Measurements from ENCODE around the gene PPFIA1.
"Not testable (repeated sequence)": the region's sequence is repeated elsewhere in the genome, so short reads cannot be mapped to it uniquely, and the experiment has no call there.

The PPFIA1 gene

GRCh38 chr11:70252844-70253243, 17.6 kb upstream of the PPFIA1 start:
- DNase-seq = no peak

GRCh38 chr11:70255477-70256116, 14.9 kb upstream of the PPFIA1 start:
- DNase-seq = no peak

DNA sequence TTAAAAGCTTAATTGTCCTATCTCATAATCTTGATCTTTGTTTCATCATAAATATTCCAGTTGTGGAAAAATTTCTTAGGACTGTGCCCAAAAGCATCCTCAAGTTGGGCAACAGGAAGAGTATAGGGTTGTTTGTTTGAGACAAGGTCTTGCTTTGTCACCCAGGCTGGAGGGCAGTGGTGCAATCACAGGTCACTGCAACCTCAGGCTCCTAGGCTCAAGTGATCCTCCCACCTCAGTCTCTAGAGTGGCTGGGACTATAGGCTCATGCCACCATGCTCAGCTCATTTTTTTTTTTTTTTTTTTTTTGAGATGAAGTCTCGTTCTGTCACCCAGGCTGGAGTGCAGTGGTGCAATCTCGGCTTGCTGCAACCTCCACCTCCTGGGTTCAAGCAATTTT, 11.4 kb upstream of the PPFIA1 start:
- not testable (repeated sequence) for DNase-seq

- DNase-seq = peak; percentile 78 to 85 (median 79)
Measured at GRCh38 chr11:70262951-70263350, 7.5 kb upstream of the PPFIA1 start.

- DNase-seq = no peak
Measured at GRCh38 chr11:70263363-70263762, 7.1 kb upstream of the PPFIA1 start.

DNA sequence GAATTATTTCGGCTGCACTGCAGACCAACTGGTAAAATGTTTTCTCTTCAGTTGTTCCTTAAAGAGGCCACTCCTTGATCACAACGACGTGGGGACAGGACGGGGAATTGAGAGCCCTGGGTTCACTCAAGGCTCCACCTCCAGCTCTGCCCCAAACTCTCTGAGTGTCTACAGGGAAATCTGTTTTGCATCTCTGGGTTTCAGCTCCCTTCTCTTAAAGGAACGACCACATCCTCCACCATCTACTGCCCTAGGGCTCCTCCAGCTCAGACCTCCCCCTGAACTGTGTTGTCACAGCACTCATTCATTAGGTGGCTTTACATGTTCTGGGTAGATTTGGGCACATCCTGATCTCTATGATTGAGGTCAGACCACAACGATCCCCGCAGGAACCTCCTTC, 5.1 kb upstream of the PPFIA1 start:
- DNase-seq = no peak

DNA sequence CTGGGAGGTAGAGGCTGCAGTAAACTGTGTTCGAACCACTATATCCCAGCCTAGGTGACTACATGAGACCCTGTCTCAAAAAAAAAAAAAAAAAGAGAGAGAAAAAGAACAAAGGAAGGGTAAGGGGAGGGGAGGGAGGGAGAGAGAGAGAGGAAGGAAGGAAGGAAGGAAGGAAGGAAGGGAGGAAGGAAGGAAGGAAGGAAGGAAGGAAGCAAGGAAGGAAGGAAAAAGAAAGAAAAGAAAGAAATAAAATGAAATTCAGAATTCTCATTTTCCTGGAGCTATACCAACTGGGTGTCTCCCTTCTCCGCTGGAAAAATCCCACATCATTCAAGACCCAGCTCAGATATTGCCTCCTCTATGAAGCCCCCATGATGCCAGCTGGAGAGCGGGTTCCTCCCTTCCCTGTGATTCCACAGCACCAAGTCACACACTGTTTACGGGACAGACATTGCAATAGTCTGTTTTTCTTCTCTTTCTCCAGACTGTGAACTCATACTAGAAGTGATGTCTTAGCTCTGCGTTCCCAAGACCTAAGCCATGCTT, 3.0 kb upstream of the PPFIA1 start:
- no peak for DNase-seq

DNA sequence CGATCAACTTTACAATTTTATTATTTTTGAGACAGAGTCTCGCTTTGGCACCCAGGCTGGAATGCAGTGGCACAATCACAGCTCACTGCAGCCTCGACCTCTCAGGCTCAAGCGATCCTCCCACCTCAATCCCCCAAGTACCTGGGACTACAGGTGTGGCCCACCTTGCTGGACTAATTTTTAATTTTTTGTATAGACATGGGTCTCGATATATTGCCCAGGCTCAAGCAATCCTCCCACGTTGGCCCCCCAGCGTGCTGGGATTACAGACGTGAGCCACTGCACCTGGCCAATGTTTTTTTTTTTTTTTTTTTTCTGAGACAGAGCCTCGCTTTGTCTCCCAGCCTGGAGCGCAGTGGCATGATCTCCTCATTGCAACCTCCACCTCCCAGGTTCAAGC, 2.0 kb upstream of the PPFIA1 start:
- no peak for DNase-seq

DNA sequence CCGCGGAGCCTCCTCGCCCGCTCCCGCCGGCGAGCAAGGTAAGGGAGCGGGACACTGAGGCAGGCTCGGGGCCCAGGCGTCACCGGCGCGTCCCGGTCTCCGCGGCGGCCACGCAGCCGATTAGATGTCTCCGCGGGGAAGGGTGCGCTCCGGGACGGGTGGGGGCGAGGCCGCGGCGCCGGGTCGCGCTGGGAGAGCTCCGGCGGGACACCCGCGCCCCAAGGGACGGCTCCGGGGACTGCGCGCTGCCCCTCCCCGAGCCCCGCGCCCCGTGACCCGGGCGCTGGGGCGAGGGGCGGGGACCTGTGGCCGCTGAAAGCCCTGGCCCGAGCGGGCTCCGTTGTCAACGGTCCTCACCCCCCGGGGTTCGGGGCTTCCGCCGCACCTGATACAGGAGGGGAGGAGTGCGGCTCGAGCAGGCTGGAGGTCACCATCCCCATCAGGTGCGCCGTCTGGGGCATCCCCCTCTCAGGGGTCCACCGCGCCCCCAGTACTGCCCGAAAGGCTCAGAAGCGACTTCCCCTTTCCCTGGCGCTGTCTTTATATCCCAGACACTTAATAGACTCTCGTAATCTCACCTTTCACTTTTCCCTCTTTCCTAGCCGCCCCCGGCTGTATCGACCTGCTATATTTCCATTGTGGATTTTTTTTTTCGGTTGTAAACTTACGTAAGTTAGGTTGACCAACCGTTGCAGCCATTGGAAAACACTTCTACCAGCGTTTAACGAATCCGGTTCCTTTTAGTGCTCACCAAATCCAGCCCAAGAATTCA, 573 bp downstream of the PPFIA1 start:
- DNase-seq = peak; percentile 54 to 85 (median 66)

DNA sequence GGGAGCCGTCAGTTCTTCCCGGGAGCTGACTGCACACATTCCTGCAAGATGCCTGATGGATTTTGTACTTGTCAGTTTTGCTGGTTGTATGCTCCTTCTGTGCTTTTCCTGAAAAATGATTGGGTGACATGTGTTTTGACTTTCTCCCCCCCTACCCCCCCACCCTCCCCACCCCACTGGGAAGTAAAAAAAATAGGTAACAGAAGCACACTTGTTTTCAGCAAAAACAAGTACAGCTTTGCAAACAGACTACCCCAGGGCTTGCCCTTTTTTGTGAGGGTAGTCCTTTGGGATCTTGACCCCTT, 1.1 kb downstream of the PPFIA1 start:
- DNase-seq = no peak

GRCh38 chr11:70272009-70272408, 1.5 kb downstream of the PPFIA1 start:
- no peak for DNase-seq

- DNase-seq = no peak
Measured at GRCh38 chr11:70278994-70279393, 8.5 kb downstream of the PPFIA1 start.

DNA sequence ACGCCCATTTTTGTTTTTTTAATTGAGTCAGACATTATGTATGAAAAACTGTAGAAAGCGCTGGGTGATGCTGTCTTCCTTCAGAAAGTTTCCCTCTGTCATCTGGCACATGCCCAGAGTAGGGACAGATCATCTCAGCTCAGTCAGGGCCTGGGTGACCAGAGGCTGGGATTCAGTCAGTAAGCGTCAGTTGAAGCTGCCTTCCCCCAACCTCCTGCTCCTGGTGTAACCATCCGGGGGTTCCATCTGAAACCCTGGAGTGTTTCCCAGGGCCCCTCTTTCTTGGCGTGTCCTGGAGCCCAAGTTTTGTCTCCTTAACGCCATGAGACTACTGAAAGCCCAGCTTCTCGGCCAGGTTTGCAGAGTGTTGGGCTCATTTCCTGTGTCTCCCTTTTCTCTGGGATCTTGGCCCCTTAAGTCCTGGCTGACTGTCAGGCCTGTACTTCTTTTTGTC, 10.7 kb downstream of the PPFIA1 start:
- DNase-seq = no peak

DNA sequence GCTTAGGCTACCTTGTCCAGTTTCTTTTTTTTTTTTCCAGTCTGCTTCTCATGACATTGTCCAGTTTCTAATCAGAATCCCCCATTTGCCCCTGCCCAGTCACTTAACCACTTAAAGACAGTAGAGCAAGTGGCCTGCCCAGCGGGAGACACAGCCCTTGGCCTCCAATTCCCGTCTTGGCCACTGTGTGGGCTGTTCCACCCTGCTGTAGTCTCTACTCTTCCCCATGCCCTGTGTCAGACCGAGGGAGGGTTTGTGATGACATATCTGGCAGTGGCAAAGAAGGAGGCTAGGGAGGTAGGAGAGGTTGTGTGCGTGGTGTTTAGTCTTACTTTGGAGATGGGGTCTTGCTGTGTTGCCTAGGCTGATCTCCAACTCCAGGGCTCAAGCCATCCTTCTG, 11.5 kb downstream of the PPFIA1 start:
- no peak for DNase-seq

- DNase-seq = peak in 1 of 3 donors; percentile 13
Measured at GRCh38 chr11:70288721-70289120, 18.2 kb downstream of the PPFIA1 start.

DNA sequence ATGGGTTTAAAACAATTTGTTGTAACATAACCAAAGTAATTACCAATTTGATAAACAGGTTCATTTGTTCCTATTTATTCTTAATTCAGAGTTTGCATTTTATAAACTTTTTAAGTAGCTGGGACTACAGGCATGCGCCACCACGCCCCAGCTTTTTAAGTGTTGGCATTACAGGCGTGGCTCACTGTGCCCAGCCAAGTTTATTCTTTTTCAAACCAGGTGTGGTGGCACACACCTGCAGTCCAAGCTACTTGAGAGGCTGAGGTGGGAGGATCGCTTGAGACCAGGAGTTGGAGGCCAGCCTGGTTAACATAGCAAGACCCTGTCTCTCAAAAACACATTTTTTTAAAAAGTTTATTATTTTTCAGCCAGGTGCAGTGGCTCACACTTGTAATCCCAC, 19.1 kb downstream of the PPFIA1 start:
- no peak for DNase-seq

DNA sequence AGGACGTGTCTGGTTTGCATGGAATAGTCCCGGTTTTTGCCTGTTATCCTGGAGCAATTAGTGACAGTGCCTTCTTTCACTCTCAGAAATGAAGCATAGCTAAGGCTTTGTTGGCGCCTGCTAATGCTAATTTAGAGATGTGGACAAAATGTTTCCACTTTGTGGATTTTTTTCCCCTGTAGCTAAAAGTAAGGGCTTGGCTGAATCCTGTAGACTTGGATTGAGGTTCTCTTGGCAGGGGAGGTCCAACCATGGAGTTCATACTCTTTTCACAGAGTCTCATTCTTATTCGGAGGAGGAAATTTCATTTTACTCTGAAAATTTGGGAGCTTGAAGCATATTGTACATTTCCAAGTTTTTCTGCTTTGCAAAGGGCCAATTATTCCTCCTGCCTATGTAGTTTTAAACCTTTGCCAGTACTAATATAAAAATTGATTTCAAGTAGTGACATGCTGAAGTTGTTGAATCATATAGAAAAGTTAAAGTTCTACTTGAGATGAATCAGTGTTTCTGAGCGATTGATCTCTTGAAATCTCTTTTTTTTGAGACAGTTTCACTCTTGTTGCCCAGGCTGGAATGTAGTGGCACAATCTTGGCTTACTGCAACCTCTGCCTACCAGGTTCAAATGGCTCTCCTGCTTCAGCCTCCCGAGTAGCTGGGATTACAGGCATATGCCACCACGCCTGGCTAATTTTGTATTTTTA, 20.0 kb downstream of the PPFIA1 start:
- no peak for DNase-seq

- DNase-seq = no peak
Measured at GRCh38 chr11:70292166-70292565, 21.7 kb downstream of the PPFIA1 start.

- DNase-seq = no peak
Measured at GRCh38 chr11:70292863-70293262, 22.4 kb downstream of the PPFIA1 start.

GRCh38 chr11:70295166-70295565, 24.7 kb downstream of the PPFIA1 start:
- not testable (repeated sequence) for DNase-seq

GRCh38 chr11:70296681-70297080, 26.2 kb downstream of the PPFIA1 start:
- DNase-seq = no peak

GRCh38 chr11:70297341-70297740, 26.9 kb downstream of the PPFIA1 start:
- no peak for DNase-seq

- no peak for DNase-seq
Measured at GRCh38 chr11:70298243-70298915, 27.9 kb downstream of the PPFIA1 start.
